Neural progenitor cell (in vitro differentiated cells): ENCODE measurements around the gene R3HDM1.

ENCODE experiments used
- CTCF ChIP-seq: fragments of 200-600 bp; sonication (generic); IDR thresholded peaks from 2 replicates; pipeline ENCODE4 v1.5.1; 2017; ENCODE audit warnings: antibody characterized with exemption, mild to moderate bottlenecking
- EZH2 ChIP-seq: fragments of 200-600 bp; sonication (generic); IDR thresholded peaks from 2 replicates; pipeline ENCODE4 v1.6.1; 2017; ENCODE audit warnings: antibody characterized with exemption, mild to moderate bottlenecking, moderate library complexity
- EZH2phosphoT487 ChIP-seq: fragments of 200-600 bp; sonication (generic); IDR thresholded peaks from 2 replicates; pipeline ENCODE4 v1.6.1; 2017; ENCODE audit warnings: antibody characterized with exemption

GRCh38 chr2:135773319-135773718 is 242.0 kb downstream of the R3HDM1 start:
- TF ChIP-seq EZH2phosphoT487 (no peak), CTCF (no peak), EZH2 (no peak)
